NB4 (cell line): ENCODE measurements around the gene POU6F2.

Experiments
- CTCF ChIP-seq: IDR thresholded peaks from one replicate; pipeline ENCODE4 v1.5.1; 2012; ENCODE audit warnings: low read depth, low read length
- POLR2A ChIP-seq: IDR thresholded peaks from 2 replicates; pipeline ENCODE4 v1.6.1; 2011; ENCODE audit warnings: mild to moderate bottlenecking; ENCODE audit not compliant: insufficient read length; ENCODE audit errors: extremely low read depth

GRCh38 chr7:39051707-39052106 lies 74.0 kb downstream of the POU6F2 start:
- TF ChIP-seq CTCF, result no peak
- no peak for TF ChIP-seq POLR2A
